ENCODE data around the gene PTPRC.

- no peak for TF ChIP-seq FOXP2 (optimal IDR thresholded peaks at IDR 0.05; ENCODE audit: borderline replicate concordance, extremely low read depth, extremely low read length, insufficient read depth)
- no peak for TF ChIP-seq TAF1 (IDR thresholded peaks at IDR 0.05; ENCODE audit: borderline replicate concordance, insufficient read depth, low read length)
- TF ChIP-seq POLR2AphosphoS5 (IDR thresholded peaks at IDR 0.05; ENCODE audit: low read depth, low read length) = no peak
Measured at GRCh38 chr1:198669771-198670170, 30.9 kb downstream of the PTPRC start.

Data from PFSK-1 (cell line).